ENCODE data around the gene SEC14L5. TPM values are rescaled to one million over a fixed set of nuclear protein-coding genes. Genes with fewer than 3 reads are reported as not detected.

Gene SEC14L5
- total RNA-seq, 1 experiment from 2014 or later, result 0.27 TPM

GRCh38 chr16:5004311-5004710, 46.2 kb downstream of the SEC14L5 start:
- Histone ChIP-seq H3K79me2 (ENCODE audit: insufficient read depth, low read length) (no peaks in the 10 kb centered on the region), H3K4me1 (ENCODE audit: control insufficient read depth in 1 of 2, insufficient read depth in 2 of 2, low read length in 2 of 2) (no peaks in the 10 kb centered on the region), H3K9ac (ENCODE audit: low read length) (no peak overlapping the region), H3K27ac (ENCODE audit: low read depth, low read length) (no peak overlapping the region), H3K9me2 (ENCODE audit: insufficient read depth) (no peaks in the 10 kb centered on the region), H3K4me2 (ENCODE audit: low read length) (no peak overlapping the region), H3K9me3 (ENCODE audit: control insufficient read depth in 1 of 2, insufficient read depth in 1 of 2, low read depth in 1 of 2, low read length in 2 of 2) (no peaks in the 10 kb centered on the region), H4K20me1 (ENCODE audit: insufficient read depth) (no peaks in the 10 kb centered on the region), H2AFZ (ENCODE audit: low read depth, low read length, poor library complexity, severe bottlenecking) (no peak overlapping the region), H3K4me3 (replicated peaks in 1 of 2; ENCODE audit: low read depth in 1 of 2, low read length in 2 of 2) (no peak overlapping the region), H3K36me3 (ENCODE audit: control insufficient read depth in 1 of 2, insufficient read depth in 2 of 2, low read length in 2 of 2) (no peaks in the 10 kb centered on the region), H3K27me3 (ENCODE audit: insufficient read depth, low read length) (no peaks in the 10 kb centered on the region; the same call in 1 of the 2 replicates)
- DNase-seq (ENCODE audit: low read depth, low spot score), result no peak
- BruUV-seq (replicated peaks), result no TSS peak
- ChIA-PET CTCF (no interaction called here), RAD21 (ENCODE audit: low non-redundant PET in 1 of 2, low total read pairs in 2 of 2, uncharacterized antibody in 2 of 2, unreplicated experiment in 2 of 2) (no interaction called here), POLR2A (no interaction called here)
- TF ChIP-seq ELF1 (IDR thresholded peaks at IDR 0.05; ENCODE audit: borderline replicate concordance, low read depth), result no peak
- TF ChIP-seq ZBTB33 (IDR thresholded peaks at IDR 0.05; ENCODE audit: extremely low read depth, insufficient replicate concordance, low read length), result no peak
- TF ChIP-seq POLR2AphosphoS5 (IDR thresholded peaks at IDR 0.05; ENCODE audit: low read depth, low read length), result no peak
- no peak for TF ChIP-seq SIN3A (IDR thresholded peaks at IDR 0.05; ENCODE audit: low read depth)
- no peak for TF ChIP-seq EZH2 (IDR thresholded peaks at IDR 0.05)
- no peak for TF ChIP-seq RAD21 (IDR thresholded peaks at IDR 0.05; ENCODE audit: low read depth)
- TF ChIP-seq SRF (IDR thresholded peaks at IDR 0.05; ENCODE audit: low read depth), result no peak
- TF ChIP-seq POLR2A (IDR thresholded peaks at IDR 0.05; ENCODE audit: borderline replicate concordance, extremely low read depth, insufficient read depth, insufficient read length), result no peak
- no peak for TF ChIP-seq TCF7L2 (IDR thresholded peaks at IDR 0.05; ENCODE audit: borderline replicate concordance, extremely low read depth, insufficient read depth, insufficient read length)
- no peak for TF ChIP-seq EGR1 (IDR thresholded peaks at IDR 0.05; ENCODE audit: low read depth)
- no peak for TF ChIP-seq JUND (IDR thresholded peaks at IDR 0.05)
- no peak for TF ChIP-seq ATF3 (IDR thresholded peaks at IDR 0.05)
- intact Hi-C loops (cut with micrococcal nuclease), result no loop called here
- ATAC-seq, result no peak
